Upper lobe of left lung (tissue), 4 donors: Measurements from ENCODE around the gene ERN1.

ENCODE experiments used
- EP300 ChIP-seq, 4 donors: sonication (generic); formaldehyde crosslinking; IDR thresholded peaks; one replicate each; pipeline ENCODE4 v1.5.1; 2017; ENCODE audit warnings: antibody characterized with exemption in 4 of 4, control low read depth in 2 of 4
- POLR2A ChIP-seq, 4 donors: fragments of 450-650 bp; IDR thresholded peaks; one replicate each; pipeline ENCODE4 v1.5.1; 2016 to 2017; ENCODE audit warnings: antibody characterized with exemption in 4 of 4, mild to moderate bottlenecking in 2 of 4
- POLR2AphosphoS5 ChIP-seq, 2 donors: sonication (generic); formaldehyde crosslinking; IDR thresholded peaks; one replicate each; pipeline ENCODE4 v1.5.1; 2017; ENCODE audit warnings: antibody characterized with exemption in 2 of 2
- TF ChIP-seq, protein P1 (sequence below), 6 experiments: fragments of 450-650 bp in 4 of 6; fragments of 200-600 bp in 2 of 6; sonication (generic) in 2 of 6; IDR thresholded peaks; one replicate each; pipeline ENCODE4 v1.5.1; 2016 to 2019; ENCODE audit warnings: antibody characterized with exemption in 6 of 6

DNA sequence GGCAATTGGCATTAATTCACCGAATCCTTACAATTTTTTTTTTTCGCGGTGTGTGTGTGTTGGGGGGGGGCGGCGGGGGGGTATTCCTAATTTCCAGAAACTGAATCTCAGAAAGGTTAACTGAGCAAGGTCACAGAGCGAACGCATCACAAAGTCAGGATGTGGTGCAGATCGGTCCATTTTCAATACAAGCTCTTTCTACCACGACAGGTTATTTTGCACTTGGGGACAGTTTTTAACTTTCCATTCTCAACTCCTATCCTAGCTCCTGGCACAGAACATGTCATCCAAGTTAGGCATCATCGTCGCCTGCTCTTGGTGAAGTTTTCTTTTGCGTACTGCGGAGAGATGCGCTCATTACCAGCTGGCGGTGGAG, 15.4 kb upstream of the ERN1 start:
- TF ChIP-seq, protein P1, sequence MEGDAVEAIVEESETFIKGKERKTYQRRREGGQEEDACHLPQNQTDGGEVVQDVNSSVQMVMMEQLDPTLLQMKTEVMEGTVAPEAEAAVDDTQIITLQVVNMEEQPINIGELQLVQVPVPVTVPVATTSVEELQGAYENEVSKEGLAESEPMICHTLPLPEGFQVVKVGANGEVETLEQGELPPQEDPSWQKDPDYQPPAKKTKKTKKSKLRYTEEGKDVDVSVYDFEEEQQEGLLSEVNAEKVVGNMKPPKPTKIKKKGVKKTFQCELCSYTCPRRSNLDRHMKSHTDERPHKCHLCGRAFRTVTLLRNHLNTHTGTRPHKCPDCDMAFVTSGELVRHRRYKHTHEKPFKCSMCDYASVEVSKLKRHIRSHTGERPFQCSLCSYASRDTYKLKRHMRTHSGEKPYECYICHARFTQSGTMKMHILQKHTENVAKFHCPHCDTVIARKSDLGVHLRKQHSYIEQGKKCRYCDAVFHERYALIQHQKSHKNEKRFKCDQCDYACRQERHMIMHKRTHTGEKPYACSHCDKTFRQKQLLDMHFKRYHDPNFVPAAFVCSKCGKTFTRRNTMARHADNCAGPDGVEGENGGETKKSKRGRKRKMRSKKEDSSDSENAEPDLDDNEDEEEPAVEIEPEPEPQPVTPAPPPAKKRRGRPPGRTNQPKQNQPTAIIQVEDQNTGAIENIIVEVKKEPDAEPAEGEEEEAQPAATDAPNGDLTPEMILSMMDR (IDR thresholded peaks at IDR 0.05), result peak in 1 of 6 experiments; percentile 15
- no peak for TF ChIP-seq POLR2AphosphoS5 (IDR thresholded peaks at IDR 0.05)
- no peak for TF ChIP-seq POLR2A (IDR thresholded peaks at IDR 0.05)
- no peak for TF ChIP-seq EP300 (IDR thresholded peaks at IDR 0.05)
